ENCODE results near the gene GGPS1.

GGPS1 gene

GRCh38 chr1:235286667-235287066, 41.7 kb upstream of the GGPS1 start:
- no peak overlapping the region for H3K27ac Mint-ChIP-seq
- TF ChIP-seq CTCF (IDR thresholded peaks at IDR 0.05), result no peak
- peaks cover 16% of the 10 kb centered on the region for H3K9me3 Mint-ChIP-seq
- peaks cover 8% of the 10 kb centered on the region for H3K4me1 Mint-ChIP-seq
- H3K36me3 Mint-ChIP-seq (ENCODE audit: low read depth), result peaks cover 37% of the 10 kb centered on the region
- H3K4me3 Mint-ChIP-seq, result no peak overlapping the region
- no peaks in the 10 kb centered on the region for H3K27me3 Mint-ChIP-seq (ENCODE audit: low read depth, poor library complexity)
- no peak for DNase-seq

- no peak for DNase-seq
- H3K4me3 Mint-ChIP-seq, result no peak overlapping the region
- H3K27me3 Mint-ChIP-seq (ENCODE audit: low read depth, poor library complexity), result no peaks in the 10 kb centered on the region
- peaks cover 37% of the 10 kb centered on the region for H3K36me3 Mint-ChIP-seq (ENCODE audit: low read depth)
- no peak overlapping the region for H3K27ac Mint-ChIP-seq
- no peak for TF ChIP-seq CTCF (IDR thresholded peaks at IDR 0.05)
- peaks cover 7% of the 10 kb centered on the region for H3K4me1 Mint-ChIP-seq
- peaks cover 16% of the 10 kb centered on the region for H3K9me3 Mint-ChIP-seq
These were observed 41.0 kb upstream of the GGPS1 start for GRCh38 chr1:235287208-235287882.

- Mint-ChIP-seq H3K4me1 (peaks cover 7% of the 10 kb centered on the region), H3K27ac (no peak overlapping the region), H3K27me3 (ENCODE audit: low read depth, poor library complexity) (no peaks in the 10 kb centered on the region), H3K36me3 (ENCODE audit: low read depth) (peaks cover 29% of the 10 kb centered on the region), H3K9me3 (peaks cover 11% of the 10 kb centered on the region), H3K4me3 (no peak overlapping the region)
- no peak for DNase-seq
- TF ChIP-seq CTCF (IDR thresholded peaks at IDR 0.05), result no peak
These were observed 38.3 kb upstream of the GGPS1 start for GRCh38 chr1:235289859-235290739.

GRCh38 chr1:235290740-235291502, 37.4 kb upstream of the GGPS1 start:
- Mint-ChIP-seq H3K4me3 (no peak overlapping the region), H3K36me3 (ENCODE audit: low read depth) (peaks cover 25% of the 10 kb centered on the region), H3K9me3 (peaks cover 9% of the 10 kb centered on the region), H3K27me3 (ENCODE audit: low read depth, poor library complexity) (no peaks in the 10 kb centered on the region), H3K27ac (no peak overlapping the region), H3K4me1 (peaks cover 7% of the 10 kb centered on the region)
- no peak for TF ChIP-seq CTCF (IDR thresholded peaks at IDR 0.05)
- DNase-seq, result no peak

- H3K9me3 Mint-ChIP-seq, result peaks cover 12% of the 10 kb centered on the region
- peaks cover 2% of the 10 kb centered on the region for H3K4me1 Mint-ChIP-seq
- no peak overlapping the region for H3K27ac Mint-ChIP-seq
- no peak for TF ChIP-seq CTCF (IDR thresholded peaks at IDR 0.05)
- peaks cover 19% of the 10 kb centered on the region for H3K36me3 Mint-ChIP-seq (ENCODE audit: low read depth)
- DNase-seq, result no peak
- no peak overlapping the region for H3K4me3 Mint-ChIP-seq
- H3K27me3 Mint-ChIP-seq (ENCODE audit: low read depth, poor library complexity), result no peaks in the 10 kb centered on the region
These were observed 36.7 kb upstream of the GGPS1 start for GRCh38 chr1:235291599-235292091.
